GM19239 (cell line): ENCODE measurements around the gene KLHL2.
"Not testable (repeated sequence)": the region's sequence is repeated elsewhere in the genome, so short reads cannot be mapped to it uniquely, and the experiment has no call there.

Source experiments
- DNase-seq: peaks from one replicate; pipeline ENCODE4 v3.0.0; 2011; ENCODE audit warnings: low spot score; ENCODE audit not compliant: insufficient read length
- FAIRE-seq: peaks from 2 replicates; lab custom pipeline; 2011; peaks lifted over from hg19 to GRCh38; lab: Jason Lieb, UNC

KLHL2 gene

GRCh38 chr4:165199722-165200121, 7.6 kb upstream of the KLHL2 start:
- no peak for DNase-seq
- FAIRE-seq, result no peak

GRCh38 chr4:165201806-165202205, 5.6 kb upstream of the KLHL2 start:
- no peak for FAIRE-seq
- DNase-seq, result no peak

GRCh38 chr4:165203541-165204461, 3.6 kb upstream of the KLHL2 start:
- DNase-seq, result no peak
- no peak for FAIRE-seq

- no peak for DNase-seq
- FAIRE-seq, result no peak
Measured at GRCh38 chr4:165204462-165204830, 2.9 kb upstream of the KLHL2 start.

GRCh38 chr4:165207016-165207430, 338 bp upstream of the KLHL2 start:
- FAIRE-seq (peak; percentile 35), DNase-seq (peak; percentile 23)

GRCh38 chr4:165208221-165208652, 876 bp downstream of the KLHL2 start:
- FAIRE-seq (no peak), DNase-seq (no peak)

GRCh38 chr4:165208741-165209388, 1.5 kb downstream of the KLHL2 start:
- no peak for DNase-seq

GRCh38 chr4:165209796-165210195, 2.4 kb downstream of the KLHL2 start:
- FAIRE-seq, result no peak

More at GRCh38 chr4:165208741-165209388, 1.5 kb downstream of the KLHL2 start:
- FAIRE-seq, result no peak

GRCh38 chr4:165210566-165210965, 3.2 kb downstream of the KLHL2 start:
- FAIRE-seq (no peak), DNase-seq (no peak)

More at GRCh38 chr4:165209796-165210195, 2.4 kb downstream of the KLHL2 start:
- DNase-seq, result no peak

- FAIRE-seq, result peak; percentile 84
- DNase-seq, result not testable (repeated sequence)
Measured at GRCh38 chr4:165212647-165213046, 5.3 kb downstream of the KLHL2 start.

- not testable (repeated sequence) for DNase-seq, FAIRE-seq
Measured at GRCh38 chr4:165213404-165213803, 6.0 kb downstream of the KLHL2 start.

GRCh38 chr4:165213991-165214709, 6.8 kb downstream of the KLHL2 start:
- not testable (repeated sequence) for DNase-seq, FAIRE-seq

- DNase-seq, FAIRE-seq: not testable (repeated sequence)
Measured at GRCh38 chr4:165215034-165215751, 7.8 kb downstream of the KLHL2 start.

GRCh38 chr4:165215761-165216487, 8.6 kb downstream of the KLHL2 start:
- peak; percentile 86 for FAIRE-seq
- not testable (repeated sequence) for DNase-seq

- FAIRE-seq (no peak), DNase-seq (no peak)
Measured at GRCh38 chr4:165217325-165217724, 10.0 kb downstream of the KLHL2 start.

GRCh38 chr4:165221306-165221705, 13.9 kb downstream of the KLHL2 start:
- not testable (repeated sequence) for DNase-seq, FAIRE-seq

GRCh38 chr4:165221993-165222650, 14.8 kb downstream of the KLHL2 start:
- peak; percentile 91 for FAIRE-seq

GRCh38 chr4:165222651-165222994, 15.3 kb downstream of the KLHL2 start:
- FAIRE-seq, result no peak
- DNase-seq, result no peak

More at GRCh38 chr4:165221993-165222650, 14.8 kb downstream of the KLHL2 start:
- DNase-seq, result not testable (repeated sequence)

GRCh38 chr4:165227401-165227800, 20.0 kb downstream of the KLHL2 start:
- peak; percentile 40 for FAIRE-seq
- not testable (repeated sequence) for DNase-seq
